NOMO-1 treated with DMSO at 0.1 percent for 48 hours (cell line): ENCODE results near the gene LHX3.

ENCODE experiments used
- DNase-seq: peaks from one replicate; lab custom pipeline; 2025; ENCODE audit not compliant: unreplicated experiment; lab: John Stamatoyannopoulos, UW

LHX3 gene

GRCh38 chr9:136179101-136179616 lies 25.8 kb downstream of the LHX3 start:
- no peak for DNase-seq

- DNase-seq: no peak
Observed at GRCh38 chr9:136178773-136179075, 26.2 kb downstream of the LHX3 start.

GRCh38 chr9:136178061-136178772 lies 26.7 kb downstream of the LHX3 start:
- DNase-seq: no peak

GRCh38 chr9:136177224-136177623 lies 27.7 kb downstream of the LHX3 start:
- no peak for DNase-seq

- no peak for DNase-seq
Observed at GRCh38 chr9:136175616-136176197, 29.2 kb downstream of the LHX3 start.

- DNase-seq: no peak
Observed at GRCh38 chr9:136174779-136175615, 29.9 kb downstream of the LHX3 start.

GRCh38 chr9:136173648-136174290 lies 31.2 kb downstream of the LHX3 start:
- no peak for DNase-seq

GRCh38 chr9:136172412-136173079 lies 32.4 kb downstream of the LHX3 start:
- no peak for DNase-seq

- DNase-seq: no peak
Observed at GRCh38 chr9:136171801-136172411, 33.0 kb downstream of the LHX3 start.

- DNase-seq: no peak
Observed at GRCh38 chr9:136171009-136171800, 33.7 kb downstream of the LHX3 start.

GRCh38 chr9:136170006-136170901 lies 34.7 kb downstream of the LHX3 start:
- DNase-seq: peak; percentile 55

GRCh38 chr9:136169495-136169894 lies 35.4 kb downstream of the LHX3 start:
- no peak for DNase-seq

- no peak for DNase-seq
Observed at GRCh38 chr9:136163248-136163850, 41.6 kb downstream of the LHX3 start.

GRCh38 chr9:136160995-136161610 lies 43.8 kb downstream of the LHX3 start:
- DNase-seq: no peak

- DNase-seq: no peak
Observed at GRCh38 chr9:136160381-136160841, 44.5 kb downstream of the LHX3 start.

- no peak for DNase-seq
Observed at GRCh38 chr9:136159851-136160250, 45.1 kb downstream of the LHX3 start.

GRCh38 chr9:136157477-136158265 lies 47.3 kb downstream of the LHX3 start:
- no peak for DNase-seq
